Endometrial microvascular endothelial cells (primary cell): ENCODE results near the gene FARP2. TPM values are rescaled to one million over a fixed set of nuclear protein-coding genes. Genes with fewer than 3 reads are reported as not detected.
"Not testable (repeated sequence)": the region's sequence is repeated elsewhere in the genome, so short reads cannot be mapped to it uniquely, and the experiment has no call there.

ENCODE experiments used
- in situ Hi-C: cut with HindIII; loops from 2 replicates; pipeline ENCODE4 v1.10.0; 2017; ENCODE audit warnings: low sequenced_read_pairs, low pct_unique_long_range_greater_than_20kb; ENCODE audit errors: inconsistent ontology term
- total RNA-seq: library from RNA; depleted of rRNA; stranded (reverse); fragments of >200 nt; gene quantifications from one replicate; pipeline ENCODE4 v1.2.3, GENCODE V29; 2015; ENCODE audit errors: inconsistent ontology term

FARP2 gene
- total RNA-seq, 1 donor from 2014 or later, result 58.1 TPM

- in situ Hi-C loops, result no loop called here
Measured at GRCh38 chr2:241496003-241496707, 140.1 kb downstream of the FARP2 start.

DNA sequence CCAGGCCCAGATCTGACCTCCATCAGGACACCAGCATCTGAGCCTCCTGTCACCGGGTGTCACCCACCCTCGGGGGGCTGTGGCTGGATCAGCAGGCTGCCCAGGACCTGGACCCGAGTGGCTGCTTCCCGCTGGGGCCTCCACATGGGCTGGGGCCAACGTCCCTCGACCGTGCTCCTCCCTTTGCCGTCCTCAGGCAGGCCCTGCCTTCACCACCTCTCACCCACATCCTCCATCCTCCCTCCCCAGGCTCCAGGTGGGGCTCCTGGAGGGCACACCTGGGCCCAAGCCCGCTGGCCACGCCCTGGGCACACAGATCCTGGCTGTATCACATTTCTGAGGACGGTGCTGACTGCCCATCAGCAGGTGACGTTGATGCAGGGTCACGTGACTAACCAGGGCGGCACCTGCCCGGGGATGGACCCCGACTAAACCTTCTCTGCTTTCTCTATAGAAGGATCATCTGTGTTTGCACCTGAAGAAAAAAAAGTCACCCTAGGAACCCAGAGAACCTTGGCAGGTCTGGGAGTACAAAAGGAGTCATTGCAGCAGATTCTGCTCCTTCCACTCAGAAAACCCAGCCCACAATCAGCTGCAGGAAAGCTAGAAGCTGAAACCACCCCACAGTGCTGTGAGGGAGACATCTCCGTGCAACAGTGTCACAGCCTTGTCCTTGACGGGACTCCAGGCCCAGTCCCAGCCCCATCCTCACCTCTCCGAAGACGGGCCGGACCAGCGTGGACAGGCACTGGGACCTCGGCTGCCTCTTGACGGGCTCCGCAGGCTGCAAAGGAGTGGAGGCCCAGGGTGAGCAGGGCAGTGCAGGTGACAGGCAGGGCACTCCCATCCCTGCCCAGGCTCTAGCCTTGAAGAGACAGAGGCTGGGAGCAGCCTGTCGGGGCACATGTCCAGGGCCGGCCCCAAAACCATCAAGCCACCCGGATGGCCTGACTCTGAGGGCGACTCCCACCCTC lies 141.1 kb downstream of the FARP2 start:
- in situ Hi-C loops, result no loop called here

GRCh38 chr2:241498115-241499070 lies 142.3 kb downstream of the FARP2 start:
- in situ Hi-C loops, result no loop called here

DNA sequence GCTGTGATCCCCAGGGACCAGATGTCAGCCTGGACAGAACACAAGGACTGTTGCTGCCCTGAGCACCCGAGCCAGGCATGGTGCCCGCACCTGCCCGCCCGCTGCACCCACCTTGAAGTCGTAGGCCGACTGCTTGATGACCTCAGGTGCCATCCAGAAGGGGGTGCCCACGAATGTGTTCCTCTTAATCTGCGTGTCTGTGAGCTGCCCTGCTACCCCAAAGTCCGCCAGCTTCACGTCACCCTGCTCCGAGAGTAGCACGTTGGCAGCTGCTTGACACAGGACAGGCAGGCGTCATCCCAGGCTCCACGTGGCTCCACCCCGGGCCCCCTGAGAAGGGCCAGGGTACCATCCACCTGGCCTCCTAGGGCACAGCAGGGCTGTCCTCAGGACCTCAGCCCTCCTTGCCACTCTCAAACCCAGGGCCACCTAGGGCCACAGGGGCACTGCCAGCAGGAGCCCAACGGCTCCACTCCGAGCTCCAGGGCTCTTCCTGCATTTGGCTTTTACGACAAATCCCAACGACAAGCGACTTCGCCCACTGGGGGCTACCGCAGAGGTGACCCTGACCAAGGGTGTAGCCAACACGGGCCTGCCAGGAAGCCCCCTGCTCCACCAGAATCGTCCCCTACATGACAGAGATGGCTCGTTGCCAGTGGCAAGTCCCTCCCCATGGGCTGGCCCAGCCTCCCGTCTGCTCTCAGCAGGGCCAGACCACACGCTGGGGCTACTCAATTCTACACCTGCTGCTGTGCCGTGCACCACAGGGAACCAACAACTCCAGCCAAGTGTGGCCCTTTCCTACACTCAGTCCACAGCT lies 143.3 kb downstream of the FARP2 start:
- in situ Hi-C loops, result no loop called here

GRCh38 chr2:241500016-241500415 lies 143.9 kb downstream of the FARP2 start:
- in situ Hi-C loops, result no loop called here

DNA sequence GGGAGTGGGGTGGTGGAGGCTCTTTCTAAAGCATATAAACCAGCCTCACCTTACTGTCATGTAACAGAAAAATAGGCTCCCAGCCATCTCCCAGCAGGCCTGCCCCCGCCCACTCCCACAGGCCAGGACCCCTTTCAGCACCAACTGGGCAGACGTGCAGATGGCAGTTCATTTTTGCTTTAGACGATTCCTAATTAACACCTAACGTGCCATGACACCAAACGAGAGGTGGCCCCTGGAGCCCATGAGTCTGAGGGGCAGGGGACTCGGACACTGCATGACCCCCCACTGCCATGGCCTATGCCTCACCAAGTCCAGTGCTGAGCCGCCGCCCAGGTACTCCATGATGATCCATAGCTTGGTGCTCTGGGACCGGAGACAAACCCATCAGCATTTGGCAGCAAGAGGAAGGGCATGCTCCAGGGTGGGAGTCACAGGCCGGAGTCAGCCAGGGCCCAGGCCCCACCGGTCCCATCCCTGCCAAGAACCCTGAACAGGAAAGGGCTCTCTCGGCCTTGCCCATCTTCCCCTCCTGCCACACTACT lies 144.4 kb downstream of the FARP2 start:
- in situ Hi-C loops, result no loop called here

GRCh38 chr2:241501099-241501541 lies 145.0 kb downstream of the FARP2 start:
- in situ Hi-C loops, result no loop called here

DNA sequence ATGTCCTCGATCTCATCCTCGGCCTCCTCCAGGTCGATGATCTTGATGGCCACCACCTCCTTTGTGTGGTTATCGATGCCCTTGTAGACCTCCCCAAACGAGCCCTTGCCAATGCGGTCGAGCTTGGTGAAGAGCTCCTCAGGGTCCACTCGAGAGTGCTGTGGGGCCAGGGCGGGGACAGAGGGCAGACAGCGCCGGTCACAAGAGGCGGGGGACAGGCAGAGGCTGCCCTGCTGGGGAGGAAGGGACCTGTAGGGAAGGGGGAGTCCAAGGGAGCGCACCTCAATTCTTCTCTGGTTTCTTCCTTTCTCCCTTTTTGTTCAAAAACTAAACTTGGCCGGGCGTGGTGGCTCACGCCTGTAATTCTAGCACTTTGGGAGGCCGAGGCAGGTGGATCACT lies 145.5 kb downstream of the FARP2 start:
- in situ Hi-C loops, result no loop called here

DNA sequence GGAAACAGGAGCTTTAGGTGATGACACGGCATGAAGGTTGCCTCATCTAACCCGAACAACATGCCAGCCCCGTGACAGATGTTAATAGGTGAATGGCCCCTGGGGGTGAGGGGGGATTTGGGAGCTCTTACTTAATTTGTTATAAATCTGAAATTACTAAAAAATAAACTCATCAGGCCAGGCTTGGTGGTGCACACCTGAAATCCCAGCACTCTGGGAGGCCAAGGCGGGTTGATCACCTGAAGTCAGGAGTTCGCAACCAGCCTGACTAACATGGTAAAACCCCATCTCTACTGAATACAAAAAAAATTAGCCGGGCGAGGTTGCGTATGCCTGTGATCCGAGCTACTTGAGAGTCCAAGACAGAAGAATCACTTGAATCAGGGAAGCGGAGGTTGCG lies 146.2 kb downstream of the FARP2 start:
- in situ Hi-C loops, result no loop called here

DNA sequence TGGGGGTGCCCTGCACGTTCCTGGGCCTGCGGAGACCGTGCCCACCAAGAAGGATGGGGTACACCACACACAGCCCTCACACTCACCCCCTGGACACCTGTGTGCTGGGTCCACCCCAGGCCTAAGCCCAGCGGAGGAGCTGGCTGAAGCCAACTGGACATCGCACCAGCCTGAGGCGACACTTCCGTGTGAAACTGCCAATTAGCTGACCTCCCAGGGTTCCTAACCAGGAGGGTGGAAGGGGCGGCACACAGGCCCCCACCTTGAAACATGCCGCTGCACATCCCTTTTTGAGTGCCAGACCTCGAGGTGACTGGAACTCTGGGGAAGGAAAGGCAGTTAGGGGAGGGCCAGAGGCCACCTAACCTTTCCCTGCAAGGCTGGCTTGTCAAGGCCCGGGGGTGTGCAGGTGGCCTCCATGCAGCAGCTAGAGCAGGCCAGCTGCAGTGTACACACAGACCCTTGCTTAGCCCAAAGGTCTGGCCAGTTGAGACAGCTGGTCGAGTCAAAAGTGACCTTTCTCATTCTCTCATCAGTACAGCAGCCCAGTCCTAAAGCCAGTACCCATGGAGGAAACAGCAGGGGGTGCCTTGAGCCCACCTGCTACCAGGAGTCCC lies 147.8 kb downstream of the FARP2 start:
- in situ Hi-C loops, result no loop called here

- in situ Hi-C loops, result no loop called here
Measured at GRCh38 chr2:241505086-241505780, 149.1 kb downstream of the FARP2 start.

GRCh38 chr2:241505781-241506201 lies 149.7 kb downstream of the FARP2 start:
- in situ Hi-C loops, result no loop called here

GRCh38 chr2:241506317-241506716 lies 150.2 kb downstream of the FARP2 start:
- in situ Hi-C loops, result not testable (repeated sequence)

- in situ Hi-C loops, result no loop called here
Measured at GRCh38 chr2:241506793-241507429, 150.8 kb downstream of the FARP2 start.

DNA sequence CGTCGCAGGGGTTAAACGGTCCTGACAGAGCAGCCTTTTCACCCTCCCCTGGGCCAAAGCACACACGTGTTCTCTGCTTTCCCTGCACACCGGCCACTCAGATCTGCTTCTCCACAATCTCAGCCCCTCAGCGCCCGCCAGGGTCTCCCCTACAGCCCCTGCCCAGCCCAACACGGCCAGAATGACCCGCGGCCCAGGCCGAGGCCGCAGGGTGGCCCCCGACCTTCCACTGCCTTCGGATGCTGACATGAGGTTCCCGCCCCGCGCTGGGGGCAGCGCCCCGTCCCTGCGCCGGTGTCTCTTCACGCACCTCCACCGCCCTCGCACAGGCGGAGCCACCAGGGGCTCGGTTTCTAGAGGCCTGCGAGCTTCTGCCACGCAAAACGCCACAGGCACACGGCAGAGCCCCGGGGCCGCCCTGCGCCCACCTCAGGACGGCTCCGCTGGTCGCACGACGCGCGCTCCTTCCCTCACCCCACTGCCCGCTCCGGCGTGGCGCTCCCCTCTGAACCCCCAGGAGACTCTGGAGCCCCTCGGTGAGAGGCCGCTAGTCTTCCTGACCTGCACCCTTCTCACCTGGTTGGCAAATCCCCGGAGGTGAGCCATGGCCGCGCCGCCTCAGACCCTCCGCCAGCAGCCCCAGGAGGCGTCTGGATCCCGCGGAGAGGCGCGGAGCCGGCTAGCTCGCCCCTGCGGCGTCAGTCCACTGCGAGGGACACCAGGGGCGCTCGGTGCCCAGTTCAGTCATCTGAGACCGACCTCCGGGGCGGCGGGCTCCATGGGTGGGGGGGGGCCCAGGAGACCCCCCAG lies 151.6 kb downstream of the FARP2 start:
- in situ Hi-C loops, result no loop called here
